ENCODE measurements around the gene C22orf23. TPM values are rescaled to one million over a fixed set of nuclear protein-coding genes. Genes with fewer than 3 reads are reported as not detected.
A peak's percentile ranks its signal among the peaks of the same experiment; 100 is the strongest.
"Not testable (repeated sequence)": the region's sequence is repeated elsewhere in the genome, so short reads cannot be mapped to it uniquely, and the experiment has no call there.

C22orf23 gene
- total RNA-seq, 1 donor, result 0.72 TPM

DNA sequence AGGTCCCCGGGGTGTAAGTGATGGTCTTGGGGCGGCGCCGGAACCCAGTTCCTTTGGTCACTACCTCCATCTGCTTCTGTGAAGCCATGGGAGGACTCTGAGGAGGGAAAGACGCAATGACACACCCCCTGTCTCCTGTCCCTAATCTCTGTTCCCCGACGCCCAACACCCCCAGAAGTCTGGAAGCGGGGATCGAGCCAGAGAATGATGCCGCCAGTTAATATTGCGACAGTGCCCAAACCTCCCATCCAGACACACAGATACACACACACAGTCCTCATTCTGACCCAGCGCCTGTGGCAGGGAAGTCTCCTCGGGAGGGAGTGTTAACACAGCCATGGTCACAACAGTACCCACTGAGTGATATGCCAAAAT lies 352 bp downstream of the C22orf23 start:
- TF ChIP-seq, protein P1, sequence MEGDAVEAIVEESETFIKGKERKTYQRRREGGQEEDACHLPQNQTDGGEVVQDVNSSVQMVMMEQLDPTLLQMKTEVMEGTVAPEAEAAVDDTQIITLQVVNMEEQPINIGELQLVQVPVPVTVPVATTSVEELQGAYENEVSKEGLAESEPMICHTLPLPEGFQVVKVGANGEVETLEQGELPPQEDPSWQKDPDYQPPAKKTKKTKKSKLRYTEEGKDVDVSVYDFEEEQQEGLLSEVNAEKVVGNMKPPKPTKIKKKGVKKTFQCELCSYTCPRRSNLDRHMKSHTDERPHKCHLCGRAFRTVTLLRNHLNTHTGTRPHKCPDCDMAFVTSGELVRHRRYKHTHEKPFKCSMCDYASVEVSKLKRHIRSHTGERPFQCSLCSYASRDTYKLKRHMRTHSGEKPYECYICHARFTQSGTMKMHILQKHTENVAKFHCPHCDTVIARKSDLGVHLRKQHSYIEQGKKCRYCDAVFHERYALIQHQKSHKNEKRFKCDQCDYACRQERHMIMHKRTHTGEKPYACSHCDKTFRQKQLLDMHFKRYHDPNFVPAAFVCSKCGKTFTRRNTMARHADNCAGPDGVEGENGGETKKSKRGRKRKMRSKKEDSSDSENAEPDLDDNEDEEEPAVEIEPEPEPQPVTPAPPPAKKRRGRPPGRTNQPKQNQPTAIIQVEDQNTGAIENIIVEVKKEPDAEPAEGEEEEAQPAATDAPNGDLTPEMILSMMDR (IDR thresholded peaks at IDR 0.05; ENCODE audit: extremely low read depth, low read depth, low read length), result no peak
- peak overlapping the region; percentile 93 for H3K4me2 ChIP-seq (ENCODE audit: insufficient read depth, low read length)
- H4K20me1 ChIP-seq (ENCODE audit: insufficient read depth, low read length), result peaks cover 6% of the 10 kb centered on the region
- H3K9me3 ChIP-seq (ENCODE audit: low read depth, low read length), result no peaks in the 10 kb centered on the region
- no peaks in the 10 kb centered on the region for H3K27me3 ChIP-seq (ENCODE audit: insufficient read depth, low read length)
- H3K4me3 ChIP-seq (ENCODE audit: insufficient read depth, low read length), result peak overlapping the region; percentile 100
- peak overlapping the region; percentile 76 for H3K27ac ChIP-seq (ENCODE audit: low read depth, low read length)
- no peak for DNase-seq (ENCODE audit: insufficient read length, low spot score, missing footprints)
- H2AFZ ChIP-seq (ENCODE audit: low read length), result peak overlapping the region; percentile 87
- H3K4me1 ChIP-seq (ENCODE audit: insufficient read depth, low read length), result peaks cover 15% of the 10 kb centered on the region
- H3K36me3 ChIP-seq (ENCODE audit: insufficient read depth, low read length), result peaks cover 16% of the 10 kb centered on the region
- peaks cover 35% of the 10 kb centered on the region for H3K79me2 ChIP-seq (ENCODE audit: insufficient read depth, low read length)

DNA sequence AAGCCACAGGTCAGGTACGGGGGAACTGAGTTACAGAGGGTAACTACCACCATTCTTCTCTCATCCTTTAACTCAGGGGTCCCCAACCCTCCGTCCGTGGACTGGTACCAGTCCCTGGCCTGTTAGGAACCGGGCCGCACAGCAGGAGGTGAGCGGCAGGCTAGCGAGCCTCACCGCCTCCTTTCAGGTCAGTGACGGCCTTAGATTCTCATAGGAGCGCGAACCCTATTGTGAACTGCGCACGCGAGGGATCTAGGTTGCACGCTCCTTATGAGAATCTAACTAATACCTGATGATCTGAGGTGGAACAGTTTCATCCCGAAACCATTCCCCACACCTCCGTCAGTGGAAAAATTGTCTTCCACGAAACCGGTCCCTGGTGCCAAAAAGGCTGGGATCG lies 772 bp downstream of the C22orf23 start:
- DNase-seq (ENCODE audit: insufficient read length, low spot score, missing footprints); H4K20me1 ChIP-seq (ENCODE audit: insufficient read depth, low read length); H3K9me3 ChIP-seq (ENCODE audit: low read depth, low read length); H3K27me3 ChIP-seq (ENCODE audit: insufficient read depth, low read length): not testable (repeated sequence)
- peaks cover 32% of the 10 kb centered on the region for H3K79me2 ChIP-seq (ENCODE audit: insufficient read depth, low read length)
- peaks cover 15% of the 10 kb centered on the region for H3K4me1 ChIP-seq (ENCODE audit: insufficient read depth, low read length)
- peak overlapping the region; percentile 93 for H3K4me2 ChIP-seq (ENCODE audit: insufficient read depth, low read length)
- peak overlapping the region; percentile 100 for H3K4me3 ChIP-seq (ENCODE audit: insufficient read depth, low read length)
- peak overlapping the region; percentile 76 for H3K27ac ChIP-seq (ENCODE audit: low read depth, low read length)
- peak overlapping the region; percentile 87 for H2AFZ ChIP-seq (ENCODE audit: low read length)
- H3K36me3 ChIP-seq (ENCODE audit: insufficient read depth, low read length), result peaks cover 12% of the 10 kb centered on the region

DNA sequence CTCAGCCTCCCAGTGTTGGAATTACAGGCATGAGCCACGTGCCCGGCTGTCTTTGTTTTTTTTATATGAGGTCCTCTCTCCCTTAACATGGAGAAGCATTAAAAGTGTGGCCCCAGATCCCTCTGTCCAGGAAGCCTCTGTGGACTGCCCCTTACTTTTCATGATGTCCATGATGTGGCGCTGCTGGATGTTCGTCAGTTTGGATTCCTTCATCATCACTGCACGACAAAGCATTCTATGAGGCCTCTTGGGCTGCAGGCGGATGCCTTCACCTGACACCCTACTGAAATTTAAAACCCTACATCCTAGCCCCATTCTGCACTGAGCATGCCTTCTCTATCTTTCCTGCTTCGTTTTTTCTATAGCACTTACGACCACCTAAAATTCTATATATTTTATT lies 2.1 kb downstream of the C22orf23 start:
- Histone ChIP-seq H3K4me1 (ENCODE audit: insufficient read depth, low read length) (peaks cover 15% of the 10 kb centered on the region), H3K27me3 (ENCODE audit: insufficient read depth, low read length) (no peaks in the 10 kb centered on the region), H3K79me2 (ENCODE audit: insufficient read depth, low read length) (peaks cover 20% of the 10 kb centered on the region), H3K4me3 (ENCODE audit: insufficient read depth, low read length) (no peak overlapping the region), H3K36me3 (ENCODE audit: insufficient read depth, low read length) (no peaks in the 10 kb centered on the region), H3K4me2 (ENCODE audit: insufficient read depth, low read length) (no peak overlapping the region), H4K20me1 (ENCODE audit: insufficient read depth, low read length) (no peaks in the 10 kb centered on the region), H3K9me3 (ENCODE audit: low read depth, low read length) (no peaks in the 10 kb centered on the region), H2AFZ (ENCODE audit: low read length) (no peak overlapping the region), H3K27ac (ENCODE audit: low read depth, low read length) (no peak overlapping the region)
- TF ChIP-seq, protein P1 (IDR thresholded peaks at IDR 0.05; ENCODE audit: extremely low read depth, low read depth, low read length), result peak; percentile 9
- DNase-seq (ENCODE audit: insufficient read length, low spot score, missing footprints), result no peak

DNA sequence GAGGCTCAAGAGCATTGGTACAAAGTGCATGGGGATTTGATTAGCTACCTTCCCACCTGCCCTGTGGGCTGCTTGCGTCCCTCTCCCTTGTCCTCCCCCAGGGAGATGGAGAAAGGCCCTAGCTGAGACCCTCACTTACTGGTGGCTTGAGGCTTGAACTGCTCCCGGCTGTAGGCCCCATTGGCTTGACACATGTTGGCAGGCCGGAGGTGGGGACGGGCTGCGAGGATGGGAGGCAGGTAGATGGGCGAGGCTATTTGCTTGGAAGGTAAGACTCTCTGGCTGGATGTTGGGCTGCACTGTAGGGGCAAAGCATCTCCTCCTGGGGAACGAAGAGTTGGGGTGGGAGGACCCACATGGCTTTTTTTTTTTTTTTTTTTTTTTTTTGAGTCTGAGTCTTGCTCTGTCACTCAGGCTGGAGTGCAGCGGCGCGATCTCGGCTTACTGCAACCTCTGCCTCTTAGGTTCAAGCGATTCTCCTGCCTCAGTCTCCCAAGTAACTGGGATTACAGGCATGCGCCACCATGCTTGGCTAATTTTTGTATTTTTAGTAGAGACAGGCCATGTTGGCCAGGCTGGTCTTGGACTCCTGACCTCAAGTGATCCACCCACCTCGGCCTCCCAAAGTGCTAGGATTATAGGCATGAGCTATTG lies 6.1 kb downstream of the C22orf23 start:
- H3K27me3 ChIP-seq (ENCODE audit: insufficient read depth, low read length); H4K20me1 ChIP-seq (ENCODE audit: insufficient read depth, low read length); H3K27ac ChIP-seq (ENCODE audit: low read depth, low read length); H3K4me2 ChIP-seq (ENCODE audit: insufficient read depth, low read length); H3K4me1 ChIP-seq (ENCODE audit: insufficient read depth, low read length); H3K4me3 ChIP-seq (ENCODE audit: insufficient read depth, low read length); H3K9me3 ChIP-seq (ENCODE audit: low read depth, low read length); H2AFZ ChIP-seq (ENCODE audit: low read length); H3K79me2 ChIP-seq (ENCODE audit: insufficient read depth, low read length): not testable (repeated sequence)
- H3K36me3 ChIP-seq (ENCODE audit: insufficient read depth, low read length), result peaks cover 13% of the 10 kb centered on the region
- peak; percentile 13 for DNase-seq (ENCODE audit: insufficient read length, low spot score, missing footprints)

DNA sequence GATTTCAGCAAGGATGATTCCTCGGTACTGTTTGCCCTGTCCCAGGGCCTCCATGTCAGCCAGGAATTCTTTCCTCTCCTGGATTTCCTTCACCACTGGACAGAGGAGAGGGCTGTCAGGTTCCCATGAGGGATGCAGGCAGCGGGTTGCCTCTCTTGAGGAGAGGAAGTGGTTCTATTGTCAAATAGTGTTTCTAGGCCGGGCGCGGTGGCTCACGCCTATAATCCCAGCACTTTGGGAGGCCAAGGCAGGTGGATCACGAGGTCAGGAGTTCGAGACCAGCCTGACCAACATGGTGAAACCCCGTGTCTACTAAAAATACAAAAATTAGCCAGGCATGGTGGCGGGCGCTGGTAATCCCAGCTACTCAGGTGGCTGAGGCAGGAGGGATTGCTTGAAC lies 9.0 kb downstream of the C22orf23 start:
- H3K4me1 ChIP-seq (ENCODE audit: insufficient read depth, low read length), result peaks cover 12% of the 10 kb centered on the region
- H4K20me1 ChIP-seq (ENCODE audit: insufficient read depth, low read length); H2AFZ ChIP-seq (ENCODE audit: low read length); H3K27ac ChIP-seq (ENCODE audit: low read depth, low read length); DNase-seq (ENCODE audit: insufficient read length, low spot score, missing footprints); H3K79me2 ChIP-seq (ENCODE audit: insufficient read depth, low read length); H3K4me2 ChIP-seq (ENCODE audit: insufficient read depth, low read length); H3K9me3 ChIP-seq (ENCODE audit: low read depth, low read length); H3K27me3 ChIP-seq (ENCODE audit: insufficient read depth, low read length); H3K4me3 ChIP-seq (ENCODE audit: insufficient read depth, low read length): not testable (repeated sequence)
- peaks cover 27% of the 10 kb centered on the region for H3K36me3 ChIP-seq (ENCODE audit: insufficient read depth, low read length)

All from osteoblast (primary cell).